ENCODE results near the gene RFX2.
A peak's percentile ranks its signal among the peaks of the same experiment; 100 is the strongest.
"Not testable (repeated sequence)": the region's sequence is repeated elsewhere in the genome, so short reads cannot be mapped to it uniquely, and the experiment has no call there.

RFX2 gene

DNA sequence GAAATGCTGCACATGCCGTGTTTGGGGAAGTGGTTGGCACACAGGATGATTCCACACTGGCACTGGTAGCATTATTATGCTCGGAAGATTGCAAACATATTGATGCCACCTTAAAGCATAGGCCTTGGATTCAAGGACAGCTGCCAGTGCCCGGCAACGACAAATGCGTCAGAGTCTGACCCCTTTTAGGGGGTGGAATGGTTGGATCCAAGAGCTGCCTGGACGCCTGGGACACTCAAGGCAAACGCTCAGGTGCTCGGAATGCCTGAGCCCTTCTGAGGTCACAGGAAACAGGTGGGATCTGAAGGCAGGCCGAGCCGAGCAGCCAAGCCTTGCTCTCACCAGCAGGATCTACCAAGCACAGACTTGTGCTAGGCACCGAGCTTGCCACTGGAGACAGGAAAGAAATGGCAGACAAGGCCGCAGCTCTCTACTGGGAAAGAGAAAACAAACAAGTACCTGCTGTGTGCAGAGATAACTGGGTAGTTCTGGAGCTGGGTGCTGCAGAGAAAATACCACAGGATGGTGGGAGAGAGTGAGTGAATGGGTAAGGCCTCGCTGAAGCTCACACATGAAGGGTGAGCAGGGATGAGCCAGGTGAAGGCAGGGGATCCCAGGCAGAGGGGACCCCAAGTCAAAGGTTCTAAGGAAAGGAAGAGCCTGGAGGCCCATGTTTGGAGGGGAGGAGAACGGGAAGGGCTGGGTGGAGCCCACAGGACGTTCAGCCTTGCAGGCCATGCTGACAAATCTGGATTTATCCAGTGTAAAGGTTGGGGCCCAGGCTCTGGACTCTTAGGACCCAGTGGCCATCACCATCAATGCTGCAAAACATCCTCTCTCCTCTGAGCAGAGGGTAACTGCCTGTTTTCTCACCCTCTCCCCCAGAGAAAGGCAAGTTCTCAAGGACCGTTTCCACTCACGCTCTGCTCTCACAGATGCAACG, 141.6 kb downstream of the RFX2 start:
- no peak for DNase-seq

- DNase-seq: peak; percentile 76
Measured at GRCh38 chr19:5967994-5968430, 142.3 kb downstream of the RFX2 start.

DNA sequence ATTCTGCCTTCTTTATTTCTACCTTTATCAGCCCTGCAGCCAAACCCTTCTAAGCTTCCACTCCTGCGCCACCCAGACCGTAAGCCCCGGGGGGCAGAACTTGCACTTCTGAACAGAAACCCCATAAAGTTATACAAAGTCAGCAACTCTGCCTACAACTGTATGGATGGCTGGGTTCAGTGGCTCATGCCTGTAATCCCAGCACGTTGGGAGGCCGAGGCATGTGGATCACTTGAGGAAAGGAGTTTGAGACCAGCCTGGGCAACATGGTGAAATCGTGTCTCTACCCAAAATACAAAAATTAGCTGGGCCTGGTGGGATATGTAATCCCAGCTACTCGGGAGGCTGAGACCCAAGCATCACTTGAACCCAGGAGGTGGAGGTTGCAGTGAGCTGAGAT, 142.7 kb downstream of the RFX2 start:
- no peak for DNase-seq

DNA sequence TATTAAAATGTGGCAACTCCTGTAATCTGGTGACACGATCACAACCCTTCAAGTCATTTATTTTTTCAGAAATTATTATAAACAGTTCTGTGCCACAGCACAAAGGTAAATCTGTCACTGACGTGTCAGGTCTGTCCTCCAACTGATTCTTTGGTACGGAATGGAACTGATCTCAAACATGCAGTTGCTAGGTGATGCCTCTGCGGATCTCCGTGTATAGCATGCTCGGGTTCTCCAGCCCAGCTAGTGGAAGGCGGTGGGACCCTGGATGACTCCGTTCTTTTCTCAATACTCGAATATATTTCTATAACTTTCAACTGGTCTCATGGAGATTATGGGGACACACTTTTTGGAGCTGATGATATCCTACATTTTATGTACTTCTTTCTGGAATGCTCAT, 143.4 kb downstream of the RFX2 start:
- no peak for DNase-seq

- no peak for DNase-seq
Measured at GRCh38 chr19:5966215-5966614, 144.1 kb downstream of the RFX2 start.

DNA sequence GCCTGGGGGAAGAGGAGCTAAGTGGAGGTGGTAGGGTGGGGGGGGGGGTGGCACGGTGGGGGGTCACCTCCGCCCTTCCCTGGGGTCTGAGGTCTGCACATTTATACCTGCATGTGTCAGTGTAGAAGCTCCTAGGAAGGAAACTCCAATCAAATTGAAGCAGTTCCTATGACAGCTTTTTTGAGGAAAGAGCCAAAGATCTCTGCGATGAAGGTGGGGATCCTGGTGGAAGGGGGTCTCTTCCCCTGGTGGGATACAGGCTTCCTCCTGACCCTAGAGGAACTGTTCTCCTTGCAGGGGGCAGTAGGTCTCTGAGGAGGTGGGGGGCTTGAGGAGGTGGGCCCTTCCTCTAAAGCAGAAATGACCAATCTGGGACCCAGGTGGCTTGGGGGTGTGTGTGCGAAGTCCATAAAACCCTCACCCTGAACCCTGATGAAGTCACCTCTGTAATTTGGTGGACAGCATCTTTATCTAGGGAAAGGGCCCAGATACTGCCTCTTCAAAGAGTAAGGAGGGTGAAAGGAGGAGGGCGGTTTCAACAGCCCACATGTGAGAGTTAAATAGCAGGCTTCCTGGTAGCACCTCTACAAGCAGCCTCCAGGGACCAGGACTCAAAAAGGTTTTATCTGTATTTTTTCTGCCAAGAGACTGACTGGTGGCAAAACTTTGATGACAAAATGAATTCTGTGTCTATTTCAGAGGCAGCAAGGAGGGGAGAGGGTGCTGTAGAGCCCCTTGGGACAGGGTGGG, 145.3 kb downstream of the RFX2 start:
- no peak for DNase-seq

DNA sequence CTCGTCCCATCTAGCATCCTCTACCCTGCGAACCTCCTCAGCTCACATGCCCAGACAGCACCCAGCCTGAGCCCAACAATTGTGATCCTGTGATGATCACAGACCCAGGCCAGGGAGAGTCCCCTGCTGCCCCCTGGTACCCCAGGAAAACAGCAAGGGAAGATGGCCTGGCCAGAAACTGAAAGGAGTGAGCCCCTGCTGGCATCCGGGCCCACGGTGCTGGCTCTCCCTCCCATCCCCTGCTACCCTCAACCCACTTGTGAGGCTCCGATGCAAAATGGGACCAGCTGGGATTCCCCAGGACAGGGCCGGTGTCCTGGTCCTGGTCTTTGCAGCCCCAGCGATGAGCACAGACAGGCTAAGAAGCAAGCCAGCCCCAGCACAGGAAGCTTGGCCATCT, 146.4 kb downstream of the RFX2 start:
- DNase-seq: no peak

GRCh38 chr19:5963259-5963658, 147.0 kb downstream of the RFX2 start:
- DNase-seq: not testable (repeated sequence)

- peak; percentile 73 for DNase-seq
Measured at GRCh38 chr19:5961969-5962945, 148.0 kb downstream of the RFX2 start.

DNA sequence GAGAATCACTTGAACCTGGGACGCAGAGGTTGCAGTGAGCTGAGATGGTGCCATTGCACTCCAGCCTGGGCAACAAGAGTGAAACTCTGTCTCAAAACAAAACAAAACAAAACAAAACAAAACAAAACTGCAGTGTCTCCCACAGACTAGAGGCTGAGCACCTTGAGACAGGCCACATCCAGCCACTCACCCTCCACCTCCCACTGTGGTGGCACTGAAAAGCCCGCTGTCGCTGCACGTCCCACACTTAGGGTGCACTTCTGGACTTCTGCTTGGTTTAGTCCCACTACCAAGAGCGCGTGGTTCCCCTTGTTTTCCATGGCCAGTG, 148.7 kb downstream of the RFX2 start:
- DNase-seq: peak; percentile 34

DNA sequence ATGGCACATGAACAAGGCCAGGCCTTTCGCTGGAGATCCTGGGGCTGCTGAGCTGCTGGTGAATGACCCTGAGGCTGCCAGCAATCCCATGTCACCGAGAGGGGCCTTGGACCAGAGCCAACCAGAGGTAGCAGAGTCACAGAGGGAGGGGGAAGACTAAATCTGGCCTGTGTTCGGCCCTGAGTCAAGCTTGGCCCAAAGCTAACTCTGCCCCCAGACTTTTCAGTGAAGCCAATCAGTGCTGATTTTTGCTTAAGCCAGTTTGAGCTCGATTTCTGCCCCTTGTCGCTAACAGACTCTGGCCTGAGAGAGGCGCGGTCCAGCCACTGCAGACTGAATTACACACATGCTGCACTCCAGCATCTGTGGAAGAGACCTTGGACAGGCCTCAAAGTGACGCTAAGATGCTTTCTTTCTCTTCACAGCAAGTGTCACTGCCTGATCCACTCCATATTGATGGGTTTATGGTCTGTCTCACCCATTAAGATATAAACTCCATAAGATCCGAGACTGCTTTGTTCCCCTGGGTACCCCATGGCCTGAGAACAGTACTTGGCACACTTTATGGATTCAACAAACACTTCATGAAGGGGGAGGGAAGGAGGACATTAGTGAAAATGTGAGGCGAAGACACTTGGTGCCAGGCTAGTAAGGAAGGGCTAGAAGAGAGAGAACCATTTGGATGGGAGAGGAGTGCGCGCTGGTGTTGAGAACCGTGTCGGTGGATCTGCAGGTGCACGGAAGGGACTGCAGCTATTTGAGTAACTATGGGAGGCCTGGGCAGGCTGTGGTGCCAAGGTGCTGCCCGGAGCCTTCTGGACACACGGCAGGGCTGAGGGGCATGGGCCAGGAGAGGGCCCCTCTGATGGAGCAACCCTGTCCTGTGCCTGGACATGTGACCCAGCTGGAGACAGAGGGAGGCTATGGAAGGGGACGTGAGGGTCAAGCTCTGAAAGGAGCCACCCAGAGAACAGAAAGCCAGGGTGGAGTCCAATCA, 150.0 kb downstream of the RFX2 start:
- no peak for DNase-seq

GRCh38 chr19:5959260-5960004, 150.9 kb downstream of the RFX2 start:
- no peak for DNase-seq

DNA sequence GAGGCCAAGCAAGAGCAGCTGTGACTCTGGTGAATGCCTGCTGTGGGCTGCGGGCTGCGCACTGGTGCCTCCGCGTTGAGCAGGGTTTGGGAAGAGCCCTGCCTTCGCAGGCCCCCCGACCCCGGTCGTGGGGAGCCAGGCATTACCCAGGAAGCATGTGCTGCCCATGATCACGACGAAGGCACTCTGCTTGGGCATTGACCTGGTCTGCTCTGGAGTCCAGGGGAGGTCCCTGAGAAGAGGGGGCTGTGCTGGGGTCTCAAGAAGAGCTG, 151.5 kb downstream of the RFX2 start:
- DNase-seq: no peak

DNA sequence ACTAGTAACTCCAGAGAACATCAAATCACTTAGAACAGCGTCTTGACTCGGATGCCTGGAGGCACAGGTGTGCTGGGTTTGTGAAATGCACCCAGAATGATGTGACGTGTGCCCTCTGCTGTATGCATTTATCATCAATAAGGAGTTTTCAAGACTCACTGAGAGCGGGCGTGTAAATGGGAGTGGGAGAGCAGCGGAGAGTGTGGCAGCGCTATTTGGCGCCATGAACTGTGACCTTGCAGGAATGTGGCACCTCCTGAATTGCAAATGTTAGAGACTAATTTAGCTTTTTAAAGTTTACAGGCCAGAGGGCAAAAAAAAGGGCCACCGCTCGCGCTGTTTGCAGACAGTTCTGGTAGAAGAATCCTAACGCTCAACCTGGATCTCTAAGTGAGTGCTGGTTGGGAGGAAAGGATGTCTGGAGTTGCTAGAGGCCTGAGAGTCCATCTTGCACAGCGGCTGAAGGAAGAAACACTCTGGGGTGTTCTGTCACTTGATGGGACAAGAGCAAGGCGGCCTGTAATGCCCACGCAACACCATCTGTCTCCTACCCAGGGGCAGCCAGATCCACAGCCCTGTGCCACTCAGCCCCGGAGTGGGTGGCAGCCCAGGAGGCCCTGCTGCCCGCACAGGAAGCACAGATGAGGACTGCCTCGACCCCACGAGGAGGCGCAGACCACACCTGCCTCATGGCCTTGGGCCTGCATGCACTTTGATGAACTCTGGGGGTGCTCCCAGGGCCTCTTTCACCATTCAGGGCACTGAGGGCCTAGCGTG, 152.0 kb downstream of the RFX2 start:
- DNase-seq: no peak

DNA sequence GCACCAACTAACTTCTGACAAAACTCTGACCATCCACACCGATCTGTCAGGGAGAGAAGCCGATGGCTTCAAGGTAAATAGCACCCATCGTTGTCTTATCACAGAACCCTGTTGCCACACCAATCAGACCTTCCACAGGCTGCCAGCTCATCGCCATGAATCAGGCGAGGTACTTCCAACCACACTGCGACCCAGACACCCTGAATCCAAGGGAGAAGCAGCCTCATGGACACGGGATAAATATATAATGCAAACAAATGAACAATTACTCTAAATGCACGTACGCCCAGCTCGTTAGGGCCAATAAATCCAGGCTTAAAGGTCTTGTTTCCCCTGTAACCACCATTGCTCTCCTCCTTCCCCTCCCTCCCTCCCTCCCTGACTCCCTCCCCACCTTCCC, 153.1 kb downstream of the RFX2 start:
- no peak for DNase-seq

GRCh38 chr19:5956728-5957127, 153.6 kb downstream of the RFX2 start:
- no peak for DNase-seq

GRCh38 chr19:5956323-5956722, 154.0 kb downstream of the RFX2 start:
- DNase-seq: no peak

- no peak for DNase-seq
Measured at GRCh38 chr19:5955636-5955935, 154.7 kb downstream of the RFX2 start.

- DNase-seq: no peak
Measured at GRCh38 chr19:5954293-5954692, 156.0 kb downstream of the RFX2 start.

DNA sequence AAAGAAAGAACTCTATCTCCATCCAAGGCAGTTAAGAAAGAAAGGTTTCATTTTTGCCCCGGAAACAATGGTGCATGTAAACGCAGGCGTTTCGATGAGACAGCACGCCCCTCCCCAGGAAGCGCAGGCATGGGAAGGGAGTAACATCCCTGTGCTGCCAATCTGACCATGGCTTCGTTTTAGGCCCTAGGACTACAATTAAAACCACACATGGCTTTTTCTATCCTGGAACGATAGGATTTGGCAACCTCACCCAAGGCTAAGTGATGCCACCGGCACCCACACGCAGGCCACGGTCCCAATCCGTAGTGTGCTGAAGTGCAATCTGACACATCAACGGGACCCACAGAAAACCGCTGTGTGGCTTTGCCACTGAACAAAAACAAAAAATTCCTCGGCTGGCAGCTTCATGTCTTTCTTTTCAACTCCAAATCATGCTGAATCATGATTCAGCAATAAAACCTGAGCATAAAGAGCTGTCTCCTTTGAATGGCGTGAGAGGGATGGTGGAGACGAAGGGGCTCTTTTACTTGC, 156.6 kb downstream of the RFX2 start:
- peak; percentile 56 for DNase-seq
